SK-N-SH treated with all-trans-retinoic acid at 6 μM for 48 hours (cell line): ENCODE measurements around the gene AOPEP.

ENCODE experiments used
- ATAC-seq: fragments of 200-7000 bp; cut with Tn5 transposase; 3 replicates; pipeline ENCODE4 v1.9.1; 2020; ENCODE audit warnings: mild to moderate bottlenecking, moderate library complexity
- ARNTL ChIP-seq: fragments of 450-650 bp; formaldehyde crosslinking; IDR thresholded peaks from 2 replicates; pipeline ENCODE4 v1.5.0; 2020; ENCODE audit warnings: low read depth, mild to moderate bottlenecking, moderate library complexity, borderline replicate concordance
- BACH2 ChIP-seq: fragments of 250-450 bp; sonication (Bioruptor Pico); IDR thresholded peaks from 2 replicates; pipeline ENCODE4 v1.9.0; 2021; ENCODE audit warnings: mild to moderate bottlenecking, borderline replicate concordance
- CSDC2 ChIP-seq: fragments of 250-450 bp; sonication (Bioruptor Pico); IDR thresholded peaks from 2 replicates; pipeline ENCODE4 v1.5.0; 2020; ENCODE audit warnings: mild to moderate bottlenecking, moderate library complexity
- CSRNP3 ChIP-seq: fragments of 250-450 bp; sonication (Bioruptor Pico); IDR thresholded peaks from 2 replicates; pipeline ENCODE4 v1.5.1; 2021; ENCODE audit warnings: mild to moderate bottlenecking, moderate library complexity
- ESRRG ChIP-seq: fragments of 250-450 bp; sonication (Bioruptor Pico); IDR thresholded peaks from 2 replicates; pipeline ENCODE4 v1.6.1; 2021; ENCODE audit warnings: mild to moderate bottlenecking
- GLIS3 ChIP-seq: fragments of 250-450 bp; sonication (Bioruptor Pico); IDR thresholded peaks from 2 replicates; pipeline ENCODE4 v1.5.0; 2020; ENCODE audit warnings: mild to moderate bottlenecking, moderate library complexity
- ISL1 ChIP-seq: fragments of 250-450 bp; sonication (Bioruptor Pico); IDR thresholded peaks from 2 replicates; pipeline ENCODE4 v2.1.2; 2022; ENCODE audit warnings: mild to moderate bottlenecking, moderate library complexity
- OSR1 ChIP-seq: fragments of 250-450 bp; sonication (Bioruptor Pico); IDR thresholded peaks from 2 replicates; pipeline ENCODE4 v1.8.0; 2022; ENCODE audit warnings: moderate library complexity, mild to moderate bottlenecking, inconsistent platforms
- PATZ1 ChIP-seq: fragments of 250-450 bp; sonication (Bioruptor Pico); IDR thresholded peaks from 2 replicates; pipeline ENCODE4 v1.8.0; 2020; ENCODE audit warnings: mild to moderate bottlenecking, moderate library complexity, borderline replicate concordance
- PPARA ChIP-seq: fragments of 250-450 bp; sonication (Bioruptor Pico); IDR thresholded peaks from 2 replicates; pipeline ENCODE4 v1.5.0; 2020; ENCODE audit warnings: mild to moderate bottlenecking, borderline replicate concordance
- RARB ChIP-seq: fragments of 250-450 bp; sonication (Bioruptor Pico); IDR thresholded peaks from 2 replicates; pipeline ENCODE4 v1.8.0; 2021; ENCODE audit warnings: mild to moderate bottlenecking, moderate library complexity
- SNAI2 ChIP-seq: fragments of 250-450 bp; sonication (Bioruptor Pico); IDR thresholded peaks from 2 replicates; pipeline ENCODE4 v1.5.0; 2020; ENCODE audit warnings: mild to moderate bottlenecking, moderate library complexity
- TCF4 ChIP-seq: fragments of 250-450 bp; sonication (Bioruptor Pico); IDR thresholded peaks from 2 replicates; pipeline ENCODE4 v1.8.0; 2021; ENCODE audit warnings: mild to moderate bottlenecking, moderate library complexity, borderline replicate concordance
- TOX ChIP-seq: fragments of 250-450 bp; sonication (Bioruptor Pico); IDR thresholded peaks from 2 replicates; pipeline ENCODE4 v1.8.0; 2021; ENCODE audit warnings: mild to moderate bottlenecking, moderate library complexity, borderline replicate concordance
- ZC3H10 ChIP-seq: fragments of 250-450 bp; sonication (Bioruptor Pico); IDR thresholded peaks from 2 replicates; pipeline ENCODE4 v1.5.1; 2021; ENCODE audit warnings: mild to moderate bottlenecking, moderate library complexity
- ZFP3 ChIP-seq: fragments of 250-450 bp; sonication (Bioruptor Pico); IDR thresholded peaks from 2 replicates; pipeline ENCODE4 v1.5.0; 2020; ENCODE audit warnings: mild to moderate bottlenecking, moderate library complexity
- ZFP30 ChIP-seq: fragments of 450-650 bp; formaldehyde crosslinking; IDR thresholded peaks from 2 replicates; pipeline ENCODE4 v1.5.0; 2022; ENCODE audit warnings: mild to moderate bottlenecking, moderate library complexity
- ZNF565 ChIP-seq: fragments of 450-650 bp; formaldehyde crosslinking; conservative IDR thresholded peaks from 2 replicates; pipeline ENCODE4 v1.5.0; 2020; ENCODE audit warnings: low read depth, mild to moderate bottlenecking, moderate library complexity
- ZNF70 ChIP-seq: fragments of 450-650 bp; formaldehyde crosslinking; IDR thresholded peaks from 2 replicates; pipeline ENCODE4 v1.5.0; 2020; ENCODE audit warnings: mild to moderate bottlenecking, moderate library complexity
- ZNF8 ChIP-seq: fragments of 450-650 bp; formaldehyde crosslinking; IDR thresholded peaks from 2 replicates; pipeline ENCODE4 v1.5.0; 2020; ENCODE audit warnings: mild to moderate bottlenecking, moderate library complexity
- TF ChIP-seq, protein P1 (sequence below): fragments of 250-450 bp; sonication (Bioruptor Pico); IDR thresholded peaks from 2 replicates; pipeline ENCODE4 v1.5.0; 2020; ENCODE audit warnings: mild to moderate bottlenecking, moderate library complexity
- TF ChIP-seq, protein P2 (sequence below): fragments of 250-450 bp; sonication (Bioruptor Pico); IDR thresholded peaks from 2 replicates; pipeline ENCODE4 v1.8.0; 2021; ENCODE audit warnings: low read depth, mild to moderate bottlenecking, moderate library complexity, borderline replicate concordance
- TF ChIP-seq, protein P3 (sequence below): fragments of 250-450 bp; sonication (Bioruptor Pico); IDR thresholded peaks from 2 replicates; pipeline ENCODE4 v1.5.1; 2020; ENCODE audit warnings: low read depth, mild to moderate bottlenecking, moderate library complexity

AOPEP gene

DNA sequence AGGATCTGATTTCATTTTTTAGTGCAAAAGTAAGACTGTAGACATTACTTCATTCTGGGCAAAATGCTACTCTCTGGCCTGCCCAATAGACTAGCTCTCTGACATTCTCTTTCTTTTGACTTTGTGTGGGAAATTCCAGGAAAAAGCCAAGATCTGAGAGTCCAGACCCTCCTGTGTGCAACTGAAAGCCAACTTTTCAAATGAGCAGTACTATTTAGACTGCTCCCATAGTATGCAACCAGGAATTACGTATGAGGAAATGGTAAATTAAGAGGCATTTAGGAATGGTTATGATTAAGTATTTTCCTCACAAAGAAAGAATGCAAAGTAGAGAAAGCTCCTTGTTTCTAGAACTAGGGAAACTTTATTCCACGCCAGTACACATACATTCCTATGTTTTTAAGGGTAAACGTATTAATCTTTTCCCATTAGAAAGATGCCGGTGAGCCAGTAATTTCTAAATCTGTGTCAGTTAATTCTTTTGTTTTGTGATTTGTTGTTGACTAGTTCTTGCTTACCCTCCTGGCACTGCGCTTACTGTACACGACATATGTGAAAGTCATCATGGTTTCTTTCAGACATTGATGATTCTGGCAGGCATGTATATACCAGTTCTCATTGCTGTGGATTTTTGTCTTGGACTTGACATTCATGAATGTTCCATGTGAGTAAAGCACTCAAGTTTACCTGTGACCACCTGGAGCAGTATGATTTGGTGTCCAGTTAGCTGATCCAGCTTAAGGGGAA, 56.0 kb downstream of the AOPEP start:
- ATAC-seq = peak; percentile 85
- TF ChIP-seq, protein P1, sequence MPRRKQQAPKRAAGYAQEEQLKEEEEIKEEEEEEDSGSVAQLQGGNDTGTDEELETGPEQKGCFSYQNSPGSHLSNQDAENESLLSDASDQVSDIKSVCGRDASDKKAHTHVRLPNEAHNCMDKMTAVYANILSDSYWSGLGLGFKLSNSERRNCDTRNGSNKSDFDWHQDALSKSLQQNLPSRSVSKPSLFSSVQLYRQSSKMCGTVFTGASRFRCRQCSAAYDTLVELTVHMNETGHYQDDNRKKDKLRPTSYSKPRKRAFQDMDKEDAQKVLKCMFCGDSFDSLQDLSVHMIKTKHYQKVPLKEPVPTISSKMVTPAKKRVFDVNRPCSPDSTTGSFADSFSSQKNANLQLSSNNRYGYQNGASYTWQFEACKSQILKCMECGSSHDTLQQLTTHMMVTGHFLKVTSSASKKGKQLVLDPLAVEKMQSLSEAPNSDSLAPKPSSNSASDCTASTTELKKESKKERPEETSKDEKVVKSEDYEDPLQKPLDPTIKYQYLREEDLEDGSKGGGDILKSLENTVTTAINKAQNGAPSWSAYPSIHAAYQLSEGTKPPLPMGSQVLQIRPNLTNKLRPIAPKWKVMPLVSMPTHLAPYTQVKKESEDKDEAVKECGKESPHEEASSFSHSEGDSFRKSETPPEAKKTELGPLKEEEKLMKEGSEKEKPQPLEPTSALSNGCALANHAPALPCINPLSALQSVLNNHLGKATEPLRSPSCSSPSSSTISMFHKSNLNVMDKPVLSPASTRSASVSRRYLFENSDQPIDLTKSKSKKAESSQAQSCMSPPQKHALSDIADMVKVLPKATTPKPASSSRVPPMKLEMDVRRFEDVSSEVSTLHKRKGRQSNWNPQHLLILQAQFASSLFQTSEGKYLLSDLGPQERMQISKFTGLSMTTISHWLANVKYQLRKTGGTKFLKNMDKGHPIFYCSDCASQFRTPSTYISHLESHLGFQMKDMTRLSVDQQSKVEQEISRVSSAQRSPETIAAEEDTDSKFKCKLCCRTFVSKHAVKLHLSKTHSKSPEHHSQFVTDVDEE (CRISPR knock-in tag) = no peak
- TF ChIP-seq ISL1 (CRISPR knock-in tag) = peak; percentile 47; the same call in 1 of the 2 replicates
- TF ChIP-seq, all 23 proteins: peak for 1

DNA sequence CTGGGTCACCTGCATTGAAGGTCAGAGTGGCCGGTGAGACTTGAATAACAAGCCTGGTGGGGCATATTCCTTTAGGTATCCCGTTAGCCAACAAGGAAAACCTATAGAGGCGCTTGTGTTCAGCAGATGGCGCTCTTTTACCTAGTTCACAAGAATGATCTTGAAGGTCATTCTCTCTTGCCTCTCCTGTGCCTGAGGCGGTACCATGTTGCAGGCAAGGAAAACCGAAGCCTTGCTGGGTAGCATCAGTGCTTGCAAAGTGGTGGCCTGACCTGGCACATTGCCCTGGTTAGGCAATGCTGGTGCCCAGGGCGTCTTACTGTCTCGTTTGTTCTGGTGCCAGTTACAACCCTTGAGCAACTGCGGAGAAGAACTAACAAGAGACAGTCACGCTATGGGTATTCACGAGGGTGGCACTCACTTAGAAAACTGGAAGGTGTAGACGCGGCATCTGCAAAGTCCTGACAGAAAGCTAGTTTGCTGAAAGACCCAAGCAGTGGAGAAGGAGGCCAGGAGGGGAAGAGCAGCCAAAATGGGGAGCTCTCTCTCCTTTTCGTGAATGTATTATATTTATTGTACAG, 56.7 kb downstream of the AOPEP start:
- peak; percentile 93 for ATAC-seq
- TF ChIP-seq ZNF8 (CRISPR knock-in tag) = no peak
- TF ChIP-seq GLIS3 (CRISPR knock-in tag) = no peak
- TF ChIP-seq RARB (CRISPR knock-in tag) = no peak
- no peak; the same call in 1 of the 2 replicates for TF ChIP-seq PATZ1
- TF ChIP-seq ZFP30 (CRISPR knock-in tag) = no peak
- TF ChIP-seq CSRNP3 (CRISPR knock-in tag) = no peak
- TF ChIP-seq TCF4 (CRISPR knock-in tag) = 0 out of 2 replicates have a peak, but pooled peaks have one; percentile 22
- TF ChIP-seq OSR1 (CRISPR knock-in tag) = no peak
- TF ChIP-seq ZNF565 (CRISPR knock-in tag) = 0 out of 2 replicates have a peak, but pooled peaks have one; percentile 26
- no peak for TF ChIP-seq SNAI2 (CRISPR knock-in tag)
- no peak for TF ChIP-seq ARNTL (CRISPR knock-in tag)
- no peak for TF ChIP-seq TOX (CRISPR knock-in tag)
- TF ChIP-seq CSDC2 = peak; percentile 85; the same call in 1 of the 2 replicates
- no peak for TF ChIP-seq ZC3H10 (CRISPR knock-in tag)
- TF ChIP-seq, protein P1 (CRISPR knock-in tag) = peak; percentile 78; the same call in 1 of the 2 replicates
- TF ChIP-seq, protein P2, sequence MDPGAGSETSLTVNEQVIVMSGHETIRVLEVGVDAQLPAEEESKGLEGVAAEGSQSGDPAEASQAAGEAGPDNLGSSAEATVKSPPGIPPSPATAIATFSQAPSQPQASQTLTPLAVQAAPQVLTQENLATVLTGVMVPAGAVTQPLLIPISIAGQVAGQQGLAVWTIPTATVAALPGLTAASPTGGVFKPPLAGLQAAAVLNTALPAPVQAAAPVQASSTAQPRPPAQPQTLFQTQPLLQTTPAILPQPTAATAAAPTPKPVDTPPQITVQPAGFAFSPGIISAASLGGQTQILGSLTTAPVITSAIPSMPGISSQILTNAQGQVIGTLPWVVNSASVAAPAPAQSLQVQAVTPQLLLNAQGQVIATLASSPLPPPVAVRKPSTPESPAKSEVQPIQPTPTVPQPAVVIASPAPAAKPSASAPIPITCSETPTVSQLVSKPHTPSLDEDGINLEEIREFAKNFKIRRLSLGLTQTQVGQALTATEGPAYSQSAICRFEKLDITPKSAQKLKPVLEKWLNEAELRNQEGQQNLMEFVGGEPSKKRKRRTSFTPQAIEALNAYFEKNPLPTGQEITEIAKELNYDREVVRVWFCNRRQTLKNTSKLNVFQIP (CRISPR knock-in tag) = no peak
- peak; percentile 55 for TF ChIP-seq ISL1 (CRISPR knock-in tag)
- TF ChIP-seq BACH2 = no peak
- no peak for TF ChIP-seq ESRRG (CRISPR knock-in tag)
- TF ChIP-seq ZFP3 (CRISPR knock-in tag) = peak; percentile 81
- peak; percentile 34; the same call in 1 of the 2 replicates for TF ChIP-seq ZNF70 (CRISPR knock-in tag)
- no peak for TF ChIP-seq PPARA (CRISPR knock-in tag)
- TF ChIP-seq, protein P3, sequence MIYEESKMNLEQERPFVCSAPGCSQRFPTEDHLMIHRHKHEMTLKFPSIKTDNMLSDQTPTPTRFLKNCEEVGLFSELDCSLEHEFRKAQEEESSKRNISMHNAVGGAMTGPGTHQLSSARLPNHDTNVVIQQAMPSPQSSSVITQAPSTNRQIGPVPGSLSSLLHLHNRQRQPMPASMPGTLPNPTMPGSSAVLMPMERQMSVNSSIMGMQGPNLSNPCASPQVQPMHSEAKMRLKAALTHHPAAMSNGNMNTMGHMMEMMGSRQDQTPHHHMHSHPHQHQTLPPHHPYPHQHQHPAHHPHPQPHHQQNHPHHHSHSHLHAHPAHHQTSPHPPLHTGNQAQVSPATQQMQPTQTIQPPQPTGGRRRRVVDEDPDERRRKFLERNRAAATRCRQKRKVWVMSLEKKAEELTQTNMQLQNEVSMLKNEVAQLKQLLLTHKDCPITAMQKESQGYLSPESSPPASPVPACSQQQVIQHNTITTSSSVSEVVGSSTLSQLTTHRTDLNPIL (CRISPR knock-in tag) = 0 out of 2 replicates have a peak, but pooled peaks have one; percentile 34
